DMS153 (cell line): Measurements from ENCODE around the gene ARHGAP1.
"Not testable (repeated sequence)": the region's sequence is repeated elsewhere in the genome, so short reads cannot be mapped to it uniquely, and the experiment has no call there.

Experiments used
- DNase-seq: peaks from one replicate; lab custom pipeline; 2025; lab: John Stamatoyannopoulos, UW

Gene ARHGAP1

DNA sequence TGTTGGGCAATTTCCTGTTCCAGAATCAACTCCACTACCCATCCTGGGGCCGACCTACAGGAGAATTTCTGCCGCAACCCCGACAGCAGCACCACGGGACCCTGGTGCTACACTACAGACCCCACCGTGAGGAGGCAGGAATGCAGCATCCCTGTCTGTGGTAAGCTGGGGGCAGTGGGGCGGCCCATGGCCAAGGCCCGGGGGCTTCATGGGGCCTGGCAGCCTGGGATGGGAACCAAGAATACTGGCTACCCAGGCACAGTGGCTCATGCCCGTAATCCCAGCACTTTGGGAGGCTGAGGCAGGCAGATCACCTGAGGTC, 22.9 kb upstream of the ARHGAP1 start:
- DNase-seq, result no peak

- DNase-seq, result no peak
These were observed 22.3 kb upstream of the ARHGAP1 start for GRCh38 chr11:46722566-46723358.

DNA sequence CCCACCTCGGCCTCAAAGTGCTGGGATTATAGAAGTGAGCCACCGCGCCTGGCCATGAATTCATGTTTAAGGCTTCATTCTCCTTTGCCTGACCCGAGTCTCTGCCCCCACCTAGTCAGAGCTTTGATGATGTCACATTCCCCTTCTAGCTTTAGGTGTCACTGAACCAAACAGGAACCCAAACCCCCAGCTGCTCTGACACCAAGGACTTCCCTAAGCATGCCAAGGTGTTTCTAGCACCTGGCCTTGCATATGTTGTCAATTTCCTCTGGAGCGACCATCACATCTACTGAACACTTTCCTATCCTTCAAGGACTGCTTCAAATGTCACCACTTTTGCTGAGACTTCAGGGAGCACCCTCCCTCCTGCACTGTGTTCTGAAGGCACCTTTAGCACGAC, 20.9 kb upstream of the ARHGAP1 start:
- DNase-seq, result no peak

DNA sequence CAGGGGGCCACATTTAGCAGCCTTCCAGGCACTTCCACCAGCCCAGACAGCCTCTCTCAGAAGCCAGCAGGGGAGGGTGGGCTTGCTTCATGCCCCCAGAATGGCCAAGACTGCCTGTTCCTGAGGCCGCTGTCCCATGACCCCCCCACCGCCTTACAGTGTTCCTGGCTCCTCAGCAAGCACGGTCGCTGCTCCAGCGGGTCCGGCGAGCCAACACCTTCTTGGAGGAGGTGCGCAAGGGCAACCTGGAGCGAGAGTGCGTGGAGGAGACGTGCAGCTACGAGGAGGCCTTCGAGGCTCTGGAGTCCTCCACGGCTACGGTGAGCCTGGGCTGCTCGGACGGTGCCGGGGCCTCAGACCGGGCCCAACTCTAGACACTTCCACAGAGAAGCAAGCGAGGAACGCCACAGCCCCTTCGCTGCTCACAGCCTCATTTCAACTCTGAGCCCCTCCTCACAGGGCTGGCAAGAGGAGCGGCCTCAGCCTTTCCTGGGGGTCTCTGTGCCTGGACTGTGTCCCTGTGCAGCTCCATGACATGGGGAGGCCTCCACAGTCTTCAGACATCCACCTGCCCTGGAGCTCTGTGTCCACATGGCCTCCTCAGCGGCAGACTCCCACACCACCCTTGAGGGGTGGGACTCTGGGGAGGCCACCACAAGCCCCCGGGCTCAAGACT, 19.3 kb upstream of the ARHGAP1 start:
- no peak for DNase-seq

GRCh38 chr11:46719048-46719542, 18.7 kb upstream of the ARHGAP1 start, which contains the start of gene F2:
Gene F2 (plus strand): TSS chr11:46719213. CDS start chr11:46719236, 23 bp downstream.
- no peak for DNase-seq

GRCh38 chr11:46718155-46719019, 18.0 kb upstream of the ARHGAP1 start:
- peak; percentile 89 for DNase-seq

- not testable (repeated sequence) for DNase-seq
These were observed 17.4 kb upstream of the ARHGAP1 start for GRCh38 chr11:46717825-46718154.

DNA sequence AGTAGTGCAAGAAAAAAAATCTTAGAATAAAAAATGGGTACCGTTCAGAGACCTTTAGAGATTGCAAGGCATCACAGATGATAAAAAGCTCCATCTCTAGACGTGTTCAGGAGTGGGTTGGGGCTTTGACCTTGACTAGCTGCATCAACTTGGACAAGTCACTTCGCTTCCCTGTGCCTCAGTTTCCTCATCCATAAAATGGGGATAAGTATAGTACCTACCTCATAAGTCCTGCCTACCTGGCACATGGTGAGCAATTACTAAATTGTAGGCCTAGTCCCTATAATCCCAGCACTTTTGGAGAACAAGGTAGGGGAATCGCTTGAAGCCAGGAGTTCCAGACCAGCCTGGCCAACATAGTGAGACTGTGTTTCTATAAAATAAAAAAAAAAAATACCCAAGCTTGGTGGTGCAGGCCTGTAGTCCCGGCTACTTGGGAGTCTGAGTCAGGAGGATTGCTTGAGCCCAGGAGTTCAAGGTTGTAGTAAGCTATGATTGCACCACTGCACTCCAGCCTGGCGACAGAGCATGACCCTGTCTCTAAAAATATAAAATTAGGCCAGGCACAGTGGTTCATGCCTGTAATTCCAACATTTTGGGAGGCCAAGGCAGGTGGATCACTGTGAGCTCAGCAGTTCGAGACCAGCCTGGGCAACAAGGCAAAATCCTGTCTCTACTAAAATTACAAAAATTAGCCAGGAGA, 12.6 kb upstream of the ARHGAP1 start:
- no peak for DNase-seq

DNA sequence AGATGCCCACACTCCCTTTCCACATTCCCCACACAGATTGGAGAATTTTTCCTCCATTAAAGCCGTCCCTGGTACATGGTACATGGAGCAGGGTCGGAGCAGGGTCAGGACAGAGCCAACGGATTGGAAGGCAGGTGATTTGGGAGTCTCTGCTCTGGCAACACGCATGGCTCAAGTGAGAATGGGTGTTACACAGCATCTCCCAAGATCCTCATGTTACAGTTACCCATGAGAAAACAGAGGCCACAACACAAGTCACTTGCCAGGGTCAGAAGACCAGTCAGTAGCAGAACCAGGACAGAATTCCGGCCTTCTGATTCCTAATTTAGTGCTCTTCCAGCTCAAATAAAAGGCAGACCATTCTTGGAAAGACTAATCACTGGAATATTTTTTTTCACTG, 10.9 kb upstream of the ARHGAP1 start:
- DNase-seq, result no peak

DNA sequence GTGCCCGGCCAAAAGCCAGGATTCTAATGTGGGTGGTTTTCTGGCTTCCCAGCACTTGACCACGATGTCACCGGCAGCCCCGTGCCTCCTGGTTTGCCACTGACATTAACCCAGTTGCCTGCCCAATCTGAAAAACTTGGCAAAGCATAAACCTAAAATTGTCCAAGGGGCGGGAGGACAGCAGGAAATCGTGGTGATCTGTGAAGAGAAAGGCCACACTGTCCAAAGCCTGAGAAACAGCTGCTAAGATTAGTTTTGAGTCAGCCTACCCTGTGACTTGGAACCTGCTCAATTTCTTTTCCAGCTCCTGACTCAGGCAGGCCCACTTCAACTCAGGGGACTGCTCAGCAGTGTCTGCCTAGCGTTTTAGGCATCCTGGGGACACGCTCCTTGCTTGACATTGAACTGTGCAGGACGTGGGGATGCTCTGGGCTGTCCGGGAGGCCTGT, 10.4 kb upstream of the ARHGAP1 start:
- no peak for DNase-seq

- DNase-seq, result not testable (repeated sequence)
These were observed 8.9 kb upstream of the ARHGAP1 start for GRCh38 chr11:46709351-46709750.

- no peak for DNase-seq
These were observed 6.5 kb upstream of the ARHGAP1 start for GRCh38 chr11:46706886-46707285.

DNA sequence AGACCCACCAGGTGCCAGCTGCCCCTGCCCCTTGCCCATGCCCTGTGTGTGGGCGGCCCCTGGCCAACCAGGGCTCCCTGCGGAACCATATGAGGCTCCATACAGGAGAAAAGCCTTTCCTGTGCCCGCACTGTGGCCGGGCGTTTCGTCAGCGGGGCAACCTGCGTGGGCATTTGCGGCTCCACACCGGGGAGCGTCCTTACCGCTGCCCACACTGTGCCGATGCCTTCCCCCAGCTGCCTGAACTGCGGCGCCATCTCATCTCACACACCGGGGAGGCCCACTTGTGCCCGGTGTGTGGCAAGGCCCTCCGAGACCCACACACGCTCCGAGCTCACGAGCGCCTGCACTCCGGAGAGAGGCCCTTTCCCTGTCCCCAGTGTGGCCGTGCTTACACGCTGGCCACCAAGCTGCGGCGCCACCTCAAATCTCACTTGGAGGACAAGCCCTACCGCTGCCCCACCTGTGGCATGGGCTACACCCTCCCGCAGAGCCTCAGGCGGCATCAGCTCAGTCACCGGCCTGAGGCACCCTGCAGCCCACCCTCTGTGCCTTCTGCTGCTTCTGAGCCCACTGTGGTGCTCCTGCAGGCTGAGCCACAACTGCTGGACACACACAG, 4.8 kb upstream of the ARHGAP1 start:
- no peak for DNase-seq

GRCh38 chr11:46701078-46701654, 747 bp upstream of the ARHGAP1 start:
- no peak for DNase-seq

DNA sequence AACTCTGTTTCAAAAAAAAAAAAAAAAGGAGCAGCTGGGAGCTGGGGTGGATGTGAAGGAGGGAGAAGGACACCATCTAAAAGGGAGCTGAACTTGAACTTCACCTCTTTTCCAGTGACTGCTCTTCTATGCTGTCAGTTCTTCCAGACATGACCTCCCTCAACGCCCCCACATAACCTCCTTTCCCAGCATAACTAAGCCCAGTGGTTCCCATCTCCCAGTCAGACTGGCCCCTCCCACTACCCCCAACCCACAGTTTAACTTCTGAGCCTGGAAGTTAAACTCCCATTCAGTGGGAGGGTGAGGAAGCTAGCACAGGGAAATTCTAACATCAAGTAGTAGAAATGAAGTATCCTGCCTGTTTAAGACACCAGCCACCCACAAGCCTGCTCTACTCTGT, 1.8 kb downstream of the ARHGAP1 start:
- no peak for DNase-seq

DNA sequence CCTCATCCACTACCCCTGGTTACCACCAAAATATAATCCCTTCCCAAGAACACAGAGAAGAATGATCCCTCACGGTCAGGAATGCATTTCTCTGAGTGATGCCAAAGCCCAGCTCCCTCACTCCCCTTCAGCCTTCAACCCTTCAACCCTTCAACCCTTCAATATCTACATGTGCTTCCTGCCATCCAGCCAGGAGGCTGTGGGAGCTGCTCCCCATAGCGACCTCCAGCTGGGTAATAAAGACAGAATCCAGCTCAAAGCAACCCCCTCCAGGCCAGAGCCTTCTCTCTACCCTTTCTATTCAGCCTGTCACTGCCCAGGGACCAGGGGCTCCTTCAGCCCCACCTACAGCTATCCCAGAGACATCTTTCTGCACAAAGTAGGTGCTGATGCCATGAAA, 2.7 kb downstream of the ARHGAP1 start:
- DNase-seq, result no peak

- DNase-seq, result no peak
These were observed 3.1 kb downstream of the ARHGAP1 start for GRCh38 chr11:46697303-46697702.

DNA sequence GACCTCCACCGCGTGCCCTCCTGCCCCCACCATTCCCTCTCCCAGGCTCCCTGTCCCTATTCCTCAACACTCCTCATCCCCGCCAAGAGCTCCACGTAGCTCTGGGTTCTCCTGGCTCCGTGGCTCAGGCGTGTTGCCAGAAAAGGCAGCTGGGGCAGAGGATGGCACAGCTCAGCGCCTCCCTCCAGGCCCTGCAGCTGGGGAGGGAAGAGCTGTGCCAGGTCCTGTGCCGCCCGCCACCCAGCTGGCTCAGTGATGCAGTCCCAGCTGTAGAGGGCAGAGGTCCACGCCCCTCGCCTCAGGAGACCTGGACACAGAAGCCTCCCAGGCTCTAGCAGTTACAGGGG, 4.2 kb downstream of the ARHGAP1 start:
- no peak for DNase-seq

DNA sequence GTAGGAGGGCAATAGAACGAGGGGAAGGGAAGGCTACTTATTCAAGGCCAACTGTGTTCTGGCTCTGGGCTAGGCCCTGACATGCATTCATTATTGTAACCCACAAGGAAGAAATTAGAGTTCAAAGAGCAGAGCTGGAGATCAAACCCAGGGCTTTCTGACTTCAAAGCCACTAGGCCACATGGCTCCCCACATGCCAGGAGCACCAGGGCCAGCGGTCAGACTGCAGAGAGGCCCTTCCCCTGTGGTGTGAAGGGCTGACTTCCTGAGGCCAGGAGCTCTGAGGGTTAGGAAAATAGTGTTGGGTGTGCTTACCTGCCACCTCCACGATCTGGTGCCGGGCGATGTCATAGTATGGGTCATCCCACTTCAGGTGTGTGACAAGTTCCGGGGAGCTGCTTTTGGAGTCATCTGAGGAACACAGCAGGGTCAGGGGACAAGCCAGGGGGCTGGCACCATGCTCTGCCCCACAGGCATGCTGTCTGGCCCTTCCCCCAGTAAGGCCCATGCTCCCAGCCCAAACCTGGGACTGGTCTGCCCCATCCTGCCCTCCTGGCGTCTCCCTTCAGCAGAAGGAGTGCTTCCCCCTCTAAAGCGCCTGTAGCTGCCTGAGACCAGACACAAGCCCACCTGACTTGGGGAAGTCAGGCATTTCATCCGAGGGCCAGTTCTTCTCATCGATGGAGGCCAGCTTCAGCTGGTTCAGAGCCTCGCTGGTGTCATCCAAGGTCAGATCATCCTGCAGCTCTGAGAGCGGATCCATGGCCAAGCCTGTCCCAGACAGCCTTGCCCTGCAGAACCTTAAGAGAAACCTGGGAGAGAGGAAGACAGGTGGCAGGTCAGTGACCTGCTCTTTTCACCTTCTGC, 4.8 kb downstream of the ARHGAP1 start:
- no peak for DNase-seq

DNA sequence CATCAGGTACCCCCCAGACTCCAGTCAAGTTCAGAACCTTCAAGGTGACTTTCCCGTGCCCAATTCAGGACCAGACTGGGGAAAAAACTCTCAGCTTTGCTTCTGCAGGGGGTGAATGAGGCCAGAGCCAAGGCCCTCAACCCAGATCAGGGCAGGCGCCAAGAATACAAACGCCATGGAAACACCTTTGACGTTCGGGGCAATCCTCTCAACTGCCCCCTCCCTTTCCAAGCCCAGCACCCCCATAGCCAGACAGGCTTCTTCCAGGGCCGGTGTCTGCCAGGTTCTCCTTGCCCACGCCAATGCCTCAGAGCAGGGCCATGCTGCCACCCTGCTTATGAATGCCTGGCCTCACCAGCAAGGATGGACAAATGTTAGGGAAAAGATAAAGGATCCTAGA, 5.8 kb downstream of the ARHGAP1 start:
- DNase-seq, result no peak
